PC-9 (cell line): Measurements from ENCODE around the gene TFE3.

Source experiments
- EZH2 ChIP-seq: fragments of 200-600 bp; sonication (generic); IDR thresholded peaks from 2 replicates; pipeline ENCODE4 v1.8.0; 2017; ENCODE audit warnings: antibody characterized with exemption, low read depth
- TF ChIP-seq, protein P1 (sequence below): fragments of 200-600 bp; sonication (generic); conservative IDR thresholded peaks from 2 replicates; pipeline ENCODE4 v1.6.1; 2017; ENCODE audit warnings: mixed run types, antibody characterized with exemption, mild to moderate bottlenecking, moderate library complexity

DNA sequence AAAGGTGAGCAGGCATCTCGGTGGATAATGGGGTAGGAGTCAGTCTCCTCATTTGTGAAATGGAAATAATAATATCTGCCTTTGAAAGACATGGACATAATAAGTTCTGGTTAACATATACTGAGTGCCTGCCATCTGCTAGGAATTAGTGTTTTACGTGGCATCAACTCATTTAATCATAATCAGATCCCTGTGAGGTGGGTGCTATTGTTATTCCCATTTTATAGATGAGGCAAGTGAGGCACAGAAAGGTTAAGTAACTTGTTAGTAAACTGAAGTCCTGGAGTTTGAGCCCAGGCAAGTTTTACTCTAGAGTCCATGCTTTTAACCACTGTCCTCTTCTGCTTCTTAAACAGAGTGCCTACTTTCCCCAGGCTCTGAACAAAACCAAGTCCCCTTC is 23.1 kb upstream of the TFE3 start:
- TF ChIP-seq, protein P1, sequence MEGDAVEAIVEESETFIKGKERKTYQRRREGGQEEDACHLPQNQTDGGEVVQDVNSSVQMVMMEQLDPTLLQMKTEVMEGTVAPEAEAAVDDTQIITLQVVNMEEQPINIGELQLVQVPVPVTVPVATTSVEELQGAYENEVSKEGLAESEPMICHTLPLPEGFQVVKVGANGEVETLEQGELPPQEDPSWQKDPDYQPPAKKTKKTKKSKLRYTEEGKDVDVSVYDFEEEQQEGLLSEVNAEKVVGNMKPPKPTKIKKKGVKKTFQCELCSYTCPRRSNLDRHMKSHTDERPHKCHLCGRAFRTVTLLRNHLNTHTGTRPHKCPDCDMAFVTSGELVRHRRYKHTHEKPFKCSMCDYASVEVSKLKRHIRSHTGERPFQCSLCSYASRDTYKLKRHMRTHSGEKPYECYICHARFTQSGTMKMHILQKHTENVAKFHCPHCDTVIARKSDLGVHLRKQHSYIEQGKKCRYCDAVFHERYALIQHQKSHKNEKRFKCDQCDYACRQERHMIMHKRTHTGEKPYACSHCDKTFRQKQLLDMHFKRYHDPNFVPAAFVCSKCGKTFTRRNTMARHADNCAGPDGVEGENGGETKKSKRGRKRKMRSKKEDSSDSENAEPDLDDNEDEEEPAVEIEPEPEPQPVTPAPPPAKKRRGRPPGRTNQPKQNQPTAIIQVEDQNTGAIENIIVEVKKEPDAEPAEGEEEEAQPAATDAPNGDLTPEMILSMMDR: no peak
- no peak for TF ChIP-seq EZH2
